ENCODE measurements around the gene LASP1NB.
"Not testable (repeated sequence)": the region's sequence is repeated elsewhere in the genome, so short reads cannot be mapped to it uniquely, and the experiment has no call there.

LASP1NB gene

DNA sequence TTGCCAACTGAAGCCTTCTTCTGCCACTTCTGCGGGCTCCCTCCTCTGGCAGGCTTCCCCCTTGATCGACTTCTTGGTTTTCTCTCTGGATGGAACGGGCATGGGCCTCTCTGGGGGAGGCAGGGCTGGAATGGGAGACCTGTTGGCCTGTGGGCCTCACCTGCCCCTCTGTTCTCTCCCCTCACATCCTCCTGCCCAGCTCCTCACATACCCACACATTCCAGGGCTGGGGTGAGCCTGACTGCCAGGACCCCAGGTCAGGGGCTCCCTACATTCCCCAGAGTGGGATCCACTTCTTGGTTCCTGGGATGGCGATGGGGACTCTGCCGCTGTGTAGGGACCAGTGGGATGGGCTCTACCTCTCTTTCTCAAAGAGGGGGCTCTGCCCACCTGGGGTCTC lies 6.5 kb upstream of the LASP1NB start:
- DNase-seq: no peak

GRCh38 chr17:38919316-38920078 lies 5.9 kb upstream of the LASP1NB start:
- no peak for DNase-seq

DNA sequence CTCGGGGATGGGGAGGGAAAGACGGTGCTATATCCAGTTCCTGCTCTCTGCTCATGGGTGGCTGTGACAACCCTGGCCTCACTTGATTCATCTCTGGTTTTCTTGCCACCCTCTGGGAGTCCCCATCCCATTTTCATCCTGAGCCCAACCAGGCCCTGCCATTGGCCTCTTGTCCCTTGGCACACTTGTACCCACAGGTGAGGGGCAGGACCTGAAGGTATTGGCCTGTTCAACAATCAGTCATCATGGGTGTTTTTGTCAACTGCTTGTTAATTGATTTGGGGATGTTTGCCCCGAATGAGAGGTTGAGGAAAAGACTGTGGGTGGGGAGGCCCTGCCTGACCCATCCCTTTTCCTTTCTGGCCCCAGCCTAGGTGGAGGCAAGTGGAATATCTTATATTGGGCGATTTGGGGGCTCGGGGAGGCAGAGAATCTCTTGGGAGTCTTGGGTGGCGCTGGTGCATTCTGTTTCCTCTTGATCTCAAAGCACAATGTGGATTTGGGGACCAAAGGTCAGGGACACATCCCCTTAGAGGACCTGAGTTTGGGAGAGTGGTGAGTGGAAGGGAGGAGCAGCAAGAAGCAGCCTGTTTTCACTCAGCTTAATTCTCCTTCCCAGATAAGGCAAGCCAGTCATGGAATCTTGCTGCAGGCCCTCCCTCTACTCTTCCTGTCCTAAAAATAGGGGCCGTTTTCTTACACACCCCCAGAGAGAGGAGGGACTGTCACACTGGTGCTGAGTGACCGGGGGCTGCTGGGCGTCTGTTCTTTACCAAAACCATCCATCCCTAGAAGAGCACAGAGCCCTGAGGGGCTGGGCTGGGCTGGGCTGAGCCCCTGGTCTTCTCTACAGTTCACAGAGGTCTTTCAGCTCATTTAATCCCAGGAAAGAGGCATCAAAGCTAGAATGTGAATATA lies 4.8 kb upstream of the LASP1NB start:
- no peak for DNase-seq

DNA sequence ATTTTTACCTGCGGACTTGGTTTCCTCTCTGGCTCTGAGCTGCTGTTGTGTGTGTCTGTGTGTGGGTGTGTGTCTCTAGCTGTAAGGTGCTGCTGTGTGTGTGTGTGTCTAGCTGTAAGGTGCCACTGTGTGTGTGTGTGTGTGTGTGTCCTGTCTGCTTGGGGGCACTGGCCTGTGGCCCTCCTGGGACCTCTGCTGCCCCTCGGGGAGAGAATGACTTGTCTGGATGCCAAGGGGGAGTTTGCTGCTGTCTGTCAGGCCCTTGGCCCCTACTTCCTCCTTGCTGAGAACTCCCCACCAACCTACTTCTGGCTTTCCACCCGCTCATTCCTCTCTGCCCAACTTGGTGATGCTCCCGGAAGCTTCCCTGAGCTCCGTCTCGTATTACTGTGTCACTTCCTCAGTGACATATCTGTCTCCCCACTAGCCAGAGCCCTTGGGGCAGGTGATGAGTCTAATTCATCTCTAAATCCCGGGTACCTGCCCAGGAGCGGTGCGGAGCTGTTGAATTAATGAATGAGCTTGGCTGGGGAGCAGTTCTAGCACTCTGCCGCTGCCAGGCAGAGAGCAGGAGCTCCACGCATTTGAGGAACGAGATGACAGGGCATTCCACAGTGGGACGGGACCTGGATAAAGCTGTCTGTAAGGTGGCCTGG lies 3.5 kb upstream of the LASP1NB start:
- no peak for DNase-seq

- DNase-seq: no peak
Measured at GRCh38 chr17:38922538-38923297, 2.7 kb upstream of the LASP1NB start.

DNA sequence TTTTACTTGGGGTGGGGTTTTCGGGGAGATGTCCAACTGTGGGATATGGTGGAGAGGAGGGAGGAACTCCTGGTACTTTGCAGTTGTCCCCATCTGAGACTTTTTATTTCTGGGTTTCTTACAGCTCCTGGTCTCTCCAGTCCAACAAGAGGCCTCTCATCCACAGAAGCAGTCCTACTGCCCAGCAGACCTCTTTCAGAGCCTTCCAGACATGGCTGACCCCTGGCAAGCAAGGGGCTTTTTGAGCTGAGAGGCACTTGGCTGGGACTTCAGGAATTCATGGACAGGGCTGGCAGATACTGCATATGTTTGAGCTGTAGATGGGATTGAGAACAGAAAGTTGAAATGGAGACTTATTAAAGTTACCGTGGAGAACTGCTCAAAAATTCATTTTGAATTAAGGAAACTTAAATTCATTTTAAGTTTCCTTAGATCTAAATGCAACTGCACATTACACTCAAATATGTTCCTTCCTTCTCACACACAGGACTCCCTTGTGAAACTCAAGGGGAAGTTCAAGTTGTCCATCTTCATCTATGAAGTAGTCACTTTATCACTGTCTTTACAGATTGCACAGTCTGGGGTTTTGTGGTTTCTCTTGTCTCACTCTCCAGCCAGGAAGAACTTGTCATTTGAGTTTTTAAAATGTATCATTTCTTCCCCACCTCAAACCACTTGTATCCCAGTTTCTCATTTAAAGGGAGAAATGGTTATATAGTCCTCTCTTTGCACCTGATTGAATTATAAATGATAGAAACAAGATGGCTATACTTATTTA lies 1.1 kb downstream of the LASP1NB start:
- no peak for DNase-seq

DNA sequence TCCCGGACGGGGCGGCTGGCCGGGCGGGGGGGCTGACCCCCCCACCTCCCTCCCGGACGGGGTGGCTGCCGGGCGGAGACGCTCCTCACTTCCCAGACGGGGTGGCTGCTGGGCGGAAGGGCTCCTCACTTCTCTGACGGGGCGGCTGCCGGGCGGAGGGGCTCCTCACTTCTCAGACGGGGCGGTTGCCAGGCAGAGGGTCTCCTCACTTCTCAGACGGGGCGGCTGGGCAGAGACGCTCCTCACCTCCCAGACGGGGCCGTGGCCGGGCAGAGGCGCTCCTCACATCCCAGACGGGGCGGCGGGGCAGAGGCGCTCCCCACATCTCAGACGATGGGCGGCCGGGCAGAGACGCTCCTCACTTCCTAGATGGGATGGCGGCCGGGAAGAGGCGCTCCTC lies 5.4 kb downstream of the LASP1NB start:
- DNase-seq: not testable (repeated sequence)

DNA sequence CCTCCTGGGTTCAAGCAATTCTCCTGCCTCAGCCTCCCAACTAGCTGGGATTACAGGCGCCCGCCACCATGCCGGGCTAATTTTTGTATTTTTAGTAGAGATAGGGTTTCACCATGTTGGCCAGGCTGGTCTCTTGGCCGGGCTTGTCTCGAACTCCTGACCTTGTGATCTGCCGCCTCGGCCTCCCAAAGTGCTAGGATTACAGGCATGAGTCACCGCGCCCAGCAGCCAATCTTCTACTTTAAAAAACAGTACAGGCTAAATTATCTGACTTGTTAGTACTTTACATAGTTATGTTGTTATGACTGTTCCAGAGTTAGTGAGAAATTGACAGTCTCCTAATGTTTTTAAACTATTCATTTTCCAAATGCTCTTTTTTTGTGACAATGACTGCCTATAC lies 8.5 kb downstream of the LASP1NB start:
- DNase-seq: not testable (repeated sequence)

- no peak for DNase-seq
Measured at GRCh38 chr17:38939987-38940386, 14.6 kb downstream of the LASP1NB start.

DNA sequence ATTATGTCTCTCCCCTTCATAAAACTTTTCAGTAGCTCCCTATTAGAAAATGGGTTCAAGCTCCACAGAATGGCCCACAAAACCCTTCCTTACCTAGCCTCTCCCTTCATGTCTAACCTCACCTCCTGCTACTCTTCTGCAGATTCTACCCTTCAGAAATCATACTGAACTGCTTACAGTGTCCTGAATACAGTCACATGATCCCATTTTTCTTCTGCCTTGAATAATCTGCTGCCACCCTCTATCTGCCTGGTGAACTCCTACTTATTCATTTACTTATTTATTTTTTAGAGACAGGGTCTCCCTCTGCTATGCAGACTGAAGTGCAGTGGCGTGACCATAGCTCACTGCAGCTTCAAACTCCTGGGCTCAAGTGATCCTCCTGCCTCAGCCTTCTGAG lies 15.0 kb downstream of the LASP1NB start:
- DNase-seq: no peak

GRCh38 chr17:38942696-38943334 lies 17.4 kb downstream of the LASP1NB start:
- DNase-seq: no peak

GRCh38 chr17:38943607-38944006 lies 18.2 kb downstream of the LASP1NB start:
- no peak for DNase-seq

DNA sequence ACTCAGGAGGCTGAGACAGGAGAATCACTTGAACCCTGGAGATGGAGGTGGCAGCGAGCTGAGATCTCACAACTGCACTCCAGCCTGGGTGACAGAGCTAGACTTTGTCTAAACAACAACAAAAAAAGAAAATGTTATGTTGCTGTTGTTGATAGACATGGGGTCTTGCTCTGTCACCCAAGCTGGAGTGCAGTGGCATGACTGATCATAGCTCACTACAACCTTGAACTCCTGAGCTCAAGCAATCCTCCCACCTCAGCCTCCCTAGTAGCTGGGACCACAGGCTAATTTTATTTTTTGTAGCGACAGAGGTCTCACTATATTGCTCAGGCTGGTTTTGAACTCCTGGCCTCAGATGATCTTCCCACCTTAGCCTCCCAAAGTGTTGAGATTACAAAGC lies 21.8 kb downstream of the LASP1NB start:
- DNase-seq: no peak

GRCh38 chr17:38953800-38954199 lies 28.4 kb downstream of the LASP1NB start:
- not testable (repeated sequence) for DNase-seq

GRCh38 chr17:38958326-38958725 lies 32.9 kb downstream of the LASP1NB start:
- no peak for DNase-seq

- no peak for DNase-seq
Measured at GRCh38 chr17:38958756-38959155, 33.3 kb downstream of the LASP1NB start.

GRCh38 chr17:38959508-38959907 lies 34.1 kb downstream of the LASP1NB start:
- no peak for DNase-seq

DNA sequence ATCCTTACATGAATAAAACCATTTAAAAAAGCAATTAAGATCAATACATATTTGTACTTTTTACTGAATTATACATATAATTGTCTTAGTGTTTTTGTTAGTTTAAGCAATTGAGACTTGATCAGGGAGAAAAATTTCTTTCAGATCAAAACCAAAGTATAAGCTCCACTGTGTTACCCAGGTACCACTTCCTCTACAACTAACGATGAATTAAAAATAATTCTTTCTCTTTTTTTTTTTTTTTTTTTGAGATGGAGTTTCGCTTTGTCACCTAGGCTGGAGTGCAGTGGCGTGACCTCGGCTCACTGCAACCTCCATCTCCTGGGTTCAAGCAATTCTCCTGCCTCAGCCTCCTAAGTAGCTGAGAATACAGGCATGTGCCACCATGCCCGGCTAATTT lies 35.0 kb downstream of the LASP1NB start:
- peak; percentile 10 for DNase-seq

DNA sequence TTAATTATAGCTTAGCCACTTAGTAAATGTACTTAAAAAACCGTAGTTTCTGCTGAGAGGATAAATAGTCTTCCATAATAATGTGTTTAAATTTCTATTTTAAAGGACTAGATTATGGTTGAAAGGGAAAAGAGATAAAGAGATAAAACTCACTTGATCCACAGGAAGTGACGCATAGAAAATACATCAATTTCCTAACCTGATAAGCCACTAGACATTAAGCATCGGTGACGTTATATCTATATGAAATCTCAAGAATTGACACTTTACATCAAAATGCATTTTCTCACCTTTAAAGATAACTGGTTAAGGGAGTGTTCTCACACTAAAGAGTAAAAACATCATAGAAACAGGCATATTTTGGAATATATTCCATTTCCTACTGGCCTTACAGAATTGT lies 36.0 kb downstream of the LASP1NB start:
- DNase-seq: peak; percentile 15

DNA sequence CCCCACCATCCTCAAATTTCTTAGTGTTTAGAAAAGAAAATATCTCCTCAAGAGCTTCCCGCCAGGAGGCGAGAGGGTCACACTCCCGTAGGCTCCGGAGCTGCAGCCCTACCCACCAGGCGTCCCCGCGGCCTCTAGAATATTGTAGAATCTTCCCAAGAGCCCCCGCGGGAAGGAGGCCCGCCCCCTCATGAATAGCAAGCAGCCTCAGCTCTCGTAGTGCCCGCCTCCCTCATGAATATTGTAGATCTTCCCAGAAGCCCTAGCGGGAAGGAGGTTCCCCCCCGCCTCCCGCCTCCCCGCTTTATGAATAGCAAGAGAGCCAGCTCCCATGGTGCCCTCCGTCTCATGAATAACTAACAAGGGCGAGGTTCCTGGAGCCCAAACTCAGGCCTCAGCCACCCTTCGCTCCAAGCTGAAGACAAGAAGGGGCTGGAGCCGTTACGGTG lies 41.9 kb downstream of the LASP1NB start, which contains the start of gene FBXO47:
FBXO47 (minus strand) TSS at position 114 of the 449 bp plus-strand sequence. CDS start 4,378 bp downstream, outside the sequence.
- peak; percentile 86 for DNase-seq

DNA sequence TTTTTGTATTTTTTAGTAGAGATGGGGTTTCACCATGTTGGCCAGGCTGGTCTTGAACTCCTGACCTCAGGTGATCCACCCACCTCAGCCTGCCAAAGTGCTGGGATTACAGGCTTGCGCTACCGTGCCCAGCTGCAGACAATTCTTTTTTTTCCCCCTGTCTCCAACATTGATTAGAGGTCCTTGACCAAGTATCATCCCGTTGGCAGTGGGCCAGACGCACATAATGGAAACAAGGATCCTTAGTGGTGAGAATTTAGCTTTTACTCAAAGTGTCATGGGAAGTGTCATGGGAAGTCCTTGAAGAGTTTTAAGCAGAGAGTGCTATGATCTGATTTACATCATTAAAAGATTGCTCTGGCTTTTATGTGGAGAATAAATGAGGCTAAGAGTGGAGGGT lies 43.9 kb downstream of the LASP1NB start:
- no peak for DNase-seq
